GM08714 (cell line): ENCODE measurements around the gene VWA3B.

Source experiments
- H3K4me3 ChIP-seq: fragments of 200-500 bp; sonication (Bioruptor generic); 2 replicates; pipeline ENCODE4 v1.5.1; 2014; ENCODE audit warnings: mild to moderate bottlenecking, low read length, inconsistent platforms
- ZNF274 ChIP-seq: IDR thresholded peaks from 2 replicates; pipeline ENCODE4 v1.6.1; 2012; ENCODE audit warnings: mild to moderate bottlenecking, low read depth, low read length

Gene VWA3B

DNA sequence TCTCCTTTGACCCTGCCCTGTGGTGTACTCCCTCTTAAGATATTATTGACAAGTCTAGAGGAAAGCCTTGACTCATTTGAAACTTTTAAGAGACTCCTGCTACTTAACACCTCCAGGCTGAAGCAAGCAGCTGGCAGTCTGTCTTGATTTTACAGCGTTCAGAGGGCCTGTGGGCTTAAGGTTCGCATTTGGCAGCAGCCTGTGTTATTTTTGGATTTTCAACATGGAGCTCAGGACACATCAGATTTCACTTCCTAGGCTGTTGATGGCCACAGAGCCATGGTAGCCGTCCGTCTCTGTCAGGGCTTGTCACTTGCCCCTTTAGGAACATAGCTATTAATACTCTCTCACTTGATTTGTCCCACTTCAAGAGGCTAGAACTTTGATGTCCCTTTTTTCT, 73.6 kb downstream of the VWA3B start:
- no peak overlapping the region for H3K4me3 ChIP-seq
- TF ChIP-seq ZNF274 = no peak

DNA sequence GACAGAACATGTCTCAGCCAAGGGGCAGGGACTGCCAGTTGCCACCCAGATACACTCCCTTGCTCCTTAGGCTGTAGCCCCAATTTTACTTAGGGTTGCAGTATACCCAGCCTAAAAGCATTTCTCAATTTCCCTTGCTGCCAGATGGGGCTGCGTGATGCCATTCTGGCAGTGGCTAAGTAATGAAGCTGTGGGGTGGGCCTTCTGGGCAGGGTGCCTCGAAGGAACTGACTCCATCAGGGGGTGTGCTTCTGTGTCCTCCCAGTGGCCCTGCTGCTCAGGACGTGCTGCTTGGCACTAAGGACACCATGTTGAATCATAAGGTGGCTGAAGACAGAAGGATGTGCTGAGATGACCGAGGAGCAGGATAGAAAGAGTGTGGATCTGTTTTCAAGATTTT, 74.2 kb downstream of the VWA3B start:
- H3K4me3 ChIP-seq = no peak overlapping the region
- TF ChIP-seq ZNF274 = no peak

DNA sequence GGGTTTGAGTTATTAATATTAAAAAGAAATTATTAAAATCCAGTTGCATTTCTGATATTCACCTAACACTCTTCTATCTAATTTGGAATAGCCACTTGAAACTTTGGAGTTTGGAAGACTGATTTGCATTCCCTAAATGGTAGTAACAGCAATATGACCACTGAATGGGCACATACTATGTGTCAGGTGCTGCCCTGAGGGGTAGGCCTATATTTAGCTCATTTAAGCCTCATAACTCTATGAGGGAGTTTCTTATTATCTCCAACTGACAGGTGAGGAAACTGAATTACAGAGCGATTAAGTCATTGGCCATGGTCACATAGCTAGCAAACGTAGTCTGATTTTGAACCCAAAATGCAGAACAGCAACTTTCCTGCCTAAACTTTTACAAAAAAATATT, 77.3 kb downstream of the VWA3B start:
- TF ChIP-seq ZNF274 = no peak

DNA sequence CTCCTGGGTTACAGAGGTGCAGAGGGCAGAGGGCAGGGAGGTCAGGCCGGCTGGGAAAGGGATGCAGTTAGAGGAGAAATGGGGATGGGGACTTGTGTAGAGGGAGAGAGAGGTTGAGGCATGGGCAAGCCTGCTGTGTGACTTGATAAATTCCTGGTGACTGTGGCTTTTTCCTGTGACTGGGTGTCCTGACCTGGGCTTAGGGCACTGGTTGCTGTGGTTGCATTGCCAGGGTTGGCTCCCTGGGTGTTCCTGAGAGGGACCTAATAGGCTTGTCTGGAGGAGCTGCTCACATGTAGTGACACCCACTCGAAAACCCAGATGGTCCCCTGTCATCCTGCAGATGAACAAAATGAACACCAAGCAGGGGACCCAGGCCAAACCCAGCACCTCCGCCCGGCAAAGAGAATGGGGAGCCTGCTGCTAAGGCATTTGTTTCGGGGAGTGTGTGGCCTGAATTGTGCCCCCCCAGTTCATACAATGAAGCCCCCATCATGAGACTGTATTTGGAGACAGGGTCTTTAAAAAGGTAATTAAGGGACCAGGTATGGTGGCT, 78.6 kb downstream of the VWA3B start:
- no peak for TF ChIP-seq ZNF274
- H3K4me3 ChIP-seq = no peak overlapping the region

More for the DNA sequence above, 77.3 kb downstream of the VWA3B start:
- no peak overlapping the region for H3K4me3 ChIP-seq

DNA sequence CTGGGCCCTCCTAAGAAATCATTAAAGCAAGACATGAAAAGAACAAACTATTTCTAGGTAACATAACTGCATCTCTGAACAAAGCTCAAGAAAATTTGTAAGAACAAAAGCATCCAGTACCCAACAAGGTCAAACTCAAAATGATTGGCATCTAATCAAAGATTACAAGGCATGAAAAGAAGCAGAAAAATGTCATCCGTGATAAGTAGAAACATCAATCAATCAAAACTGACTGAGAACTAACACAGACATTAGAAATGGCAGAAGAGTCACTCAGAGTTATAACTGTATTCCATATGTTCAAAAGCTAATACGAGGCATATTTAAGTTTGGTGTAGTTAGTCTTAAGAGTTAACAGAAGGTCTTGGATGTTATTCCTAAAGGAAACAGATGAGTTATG, 80.9 kb downstream of the VWA3B start:
- no peak overlapping the region for H3K4me3 ChIP-seq
- no peak for TF ChIP-seq ZNF274

DNA sequence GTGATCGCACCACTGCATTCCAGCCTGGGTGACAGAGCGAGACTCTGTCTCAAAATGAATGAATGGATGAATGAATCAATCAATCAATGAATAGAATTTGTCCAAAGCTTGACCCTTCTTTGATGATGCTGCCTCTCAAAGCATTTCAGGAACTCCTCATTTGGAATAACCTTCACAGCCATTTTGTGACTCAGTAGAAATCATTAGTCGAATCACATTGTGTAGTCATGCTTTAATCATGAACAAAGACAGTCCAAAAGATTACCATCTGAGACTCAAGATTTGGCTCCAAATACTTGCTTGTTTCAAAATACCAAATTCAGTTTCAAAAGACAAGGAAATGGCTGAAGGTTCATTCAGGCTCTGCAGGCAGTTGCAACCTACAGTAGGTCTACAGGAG, 83.1 kb downstream of the VWA3B start:
- TF ChIP-seq ZNF274 = no peak
- H3K4me3 ChIP-seq = no peak overlapping the region

DNA sequence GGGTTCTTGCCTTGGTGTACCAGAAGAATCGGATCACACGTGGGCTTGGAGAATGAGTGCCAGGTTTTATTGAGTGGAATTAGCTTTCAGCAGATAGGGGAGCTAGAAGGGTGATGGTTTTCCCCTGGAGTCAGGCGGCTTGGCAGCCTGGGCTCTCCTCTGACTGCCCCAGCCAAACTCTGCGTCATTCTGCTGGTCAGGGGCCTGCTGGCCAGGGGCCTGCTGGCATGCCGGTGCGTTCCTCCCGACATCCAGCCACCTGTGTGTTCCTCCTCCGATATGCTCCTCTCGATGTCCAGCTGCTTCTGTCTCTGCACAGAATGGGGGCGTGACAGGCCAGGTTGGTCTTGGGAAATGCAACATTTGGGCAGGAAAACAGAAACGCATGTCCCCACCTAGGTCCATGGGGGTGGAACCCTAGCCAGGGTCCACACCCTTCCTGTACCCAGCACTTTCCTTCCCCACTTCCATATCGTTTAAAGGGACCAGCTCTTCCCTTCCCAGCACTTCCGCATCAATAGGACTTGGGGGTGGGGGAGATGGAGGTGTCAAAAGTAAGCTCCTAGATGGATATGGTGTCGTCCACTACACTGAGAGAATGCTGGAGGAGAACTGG, 85.3 kb downstream of the VWA3B start:
- no peak for TF ChIP-seq ZNF274
- H3K4me3 ChIP-seq = no peak overlapping the region

DNA sequence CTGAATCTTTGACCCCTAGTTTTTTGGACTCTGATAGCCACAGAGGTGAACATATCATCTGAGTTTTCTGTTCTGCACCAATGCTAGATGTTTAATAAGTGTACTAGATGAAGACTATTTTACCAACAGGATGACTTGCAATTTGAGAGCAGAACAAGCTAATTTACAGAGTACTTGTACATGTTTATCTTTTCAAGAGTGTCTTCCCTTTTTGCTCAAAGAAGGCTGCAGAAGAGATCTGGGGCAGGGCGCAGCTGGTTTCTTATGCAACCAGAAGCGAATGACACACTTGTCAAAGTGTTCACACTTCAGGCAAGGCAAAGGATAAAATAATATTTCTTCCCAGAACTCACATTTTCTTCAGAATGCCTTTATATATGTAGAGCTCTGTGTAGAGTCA, 86.0 kb downstream of the VWA3B start:
- H3K4me3 ChIP-seq = no peak overlapping the region
- TF ChIP-seq ZNF274 = no peak

DNA sequence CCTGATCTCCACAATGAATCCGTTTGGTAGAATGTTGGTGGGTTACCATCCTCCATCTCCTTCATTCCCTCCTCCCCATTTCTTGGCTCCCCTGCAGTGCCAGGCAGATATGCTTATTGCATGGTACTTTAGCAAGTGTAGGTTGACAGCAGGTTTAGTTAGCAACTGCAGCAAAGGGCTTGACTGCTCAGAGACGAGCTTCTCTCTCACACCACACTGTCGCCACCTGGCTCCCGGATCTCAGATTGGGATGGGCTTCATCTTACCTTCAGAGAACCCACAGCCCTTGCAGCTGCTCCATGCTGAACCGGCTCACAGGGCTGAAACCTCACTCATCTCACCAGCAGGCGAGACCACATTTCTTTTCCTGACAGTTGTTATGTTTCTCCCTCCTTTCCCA, 88.8 kb downstream of the VWA3B start:
- H3K4me3 ChIP-seq = no peak overlapping the region
- no peak for TF ChIP-seq ZNF274

DNA sequence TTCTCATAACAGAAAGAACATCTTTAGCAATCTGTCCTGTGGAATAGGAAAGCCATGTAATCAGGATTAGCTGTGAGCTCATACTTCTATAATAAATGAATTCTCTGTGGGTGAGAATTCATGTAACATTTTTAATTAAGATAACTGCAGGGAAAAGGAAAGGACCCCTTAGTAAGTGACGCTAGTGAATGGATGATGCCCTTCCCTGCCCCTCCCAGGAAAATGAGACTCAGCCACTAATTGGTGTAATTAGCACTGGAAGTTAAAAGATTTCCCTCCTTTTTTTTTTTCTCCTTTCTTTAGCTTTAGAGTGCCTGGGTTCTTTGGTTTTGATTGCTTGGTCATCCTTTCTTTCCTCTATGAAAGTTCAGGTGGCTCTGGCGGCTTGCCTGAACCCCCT, 90.3 kb downstream of the VWA3B start:
- no peak overlapping the region for H3K4me3 ChIP-seq
- TF ChIP-seq ZNF274 = no peak

DNA sequence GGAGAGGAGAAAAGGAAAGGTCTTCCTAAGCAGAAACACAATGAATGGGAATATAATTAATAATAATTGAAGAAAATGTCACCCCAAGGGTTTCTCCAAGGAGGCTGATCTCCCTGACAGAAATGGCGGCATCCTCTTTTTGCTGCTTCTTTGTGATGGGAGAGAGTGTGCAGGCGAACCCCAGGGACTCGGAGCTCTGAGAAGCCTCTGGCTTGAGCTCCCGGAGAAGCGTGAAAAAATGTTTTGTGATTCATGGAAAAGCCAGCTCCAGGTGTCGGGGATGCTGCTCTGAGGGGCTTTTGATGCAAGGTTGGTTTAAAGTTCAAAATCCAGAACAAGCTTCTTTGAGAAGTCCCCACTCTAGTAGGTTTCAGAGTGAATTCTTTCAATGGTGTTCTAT, 91.0 kb downstream of the VWA3B start:
- no peak for TF ChIP-seq ZNF274
- H3K4me3 ChIP-seq = no peak overlapping the region

DNA sequence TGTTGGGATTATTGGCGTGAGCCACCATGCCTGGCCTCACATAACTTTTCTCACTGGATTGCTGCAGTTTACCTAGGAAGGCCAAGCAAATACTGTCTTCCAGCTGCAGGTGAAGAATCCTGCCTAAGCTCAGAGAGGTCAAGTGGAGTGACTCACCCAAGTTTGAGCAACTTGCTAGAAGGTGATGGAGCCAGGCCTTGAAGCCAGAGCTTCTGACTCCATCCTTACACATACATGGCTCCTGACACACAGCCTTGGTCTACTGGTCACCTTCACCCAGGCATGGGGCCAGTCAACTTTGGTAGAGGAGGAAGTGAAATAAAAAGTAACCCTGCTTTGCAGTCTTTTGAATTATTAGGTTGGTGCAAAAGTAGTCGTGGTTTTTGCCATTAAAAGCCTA, 93.5 kb downstream of the VWA3B start:
- H3K4me3 ChIP-seq = no peak overlapping the region
- no peak for TF ChIP-seq ZNF274

DNA sequence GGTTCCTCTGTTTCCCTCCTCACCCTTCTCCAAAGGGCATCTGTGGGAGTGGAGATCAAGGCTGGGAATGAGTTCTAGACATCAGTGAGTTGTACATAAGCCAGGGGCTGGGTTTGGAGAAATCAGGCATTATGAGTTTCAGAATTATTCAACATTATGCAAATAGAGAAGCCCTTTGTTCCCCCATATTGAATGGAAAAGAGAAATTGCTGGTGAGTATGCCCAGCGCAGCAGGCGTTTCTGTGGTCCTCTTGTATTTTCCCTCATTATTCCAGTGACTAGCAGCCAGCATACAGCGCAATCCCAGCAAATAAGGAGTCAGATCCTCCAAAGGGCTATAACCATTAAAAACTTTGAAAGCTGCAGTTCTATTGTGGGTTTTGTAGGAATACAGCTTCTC, 94.4 kb downstream of the VWA3B start:
- no peak overlapping the region for H3K4me3 ChIP-seq
- TF ChIP-seq ZNF274 = no peak

DNA sequence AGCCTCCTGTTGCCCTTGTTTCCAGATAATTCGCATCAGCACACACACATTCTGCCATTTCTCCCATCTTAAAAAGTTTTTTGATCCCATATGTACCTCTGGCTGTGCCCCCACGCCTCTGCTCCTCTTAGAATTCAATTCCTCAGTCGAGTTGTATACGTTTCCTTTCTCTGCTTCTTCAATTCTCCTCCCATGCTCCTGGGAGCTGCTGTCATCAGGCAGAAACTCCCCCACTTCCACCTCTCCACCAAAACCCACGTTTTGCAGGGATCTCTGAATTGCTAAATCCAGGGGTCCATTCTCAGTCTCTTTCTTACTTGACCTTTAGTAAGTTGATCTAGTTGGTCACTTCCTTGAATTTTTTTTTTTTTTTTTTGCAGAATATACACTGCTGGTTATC, 98.8 kb downstream of the VWA3B start:
- no peak overlapping the region for H3K4me3 ChIP-seq
- no peak for TF ChIP-seq ZNF274

DNA sequence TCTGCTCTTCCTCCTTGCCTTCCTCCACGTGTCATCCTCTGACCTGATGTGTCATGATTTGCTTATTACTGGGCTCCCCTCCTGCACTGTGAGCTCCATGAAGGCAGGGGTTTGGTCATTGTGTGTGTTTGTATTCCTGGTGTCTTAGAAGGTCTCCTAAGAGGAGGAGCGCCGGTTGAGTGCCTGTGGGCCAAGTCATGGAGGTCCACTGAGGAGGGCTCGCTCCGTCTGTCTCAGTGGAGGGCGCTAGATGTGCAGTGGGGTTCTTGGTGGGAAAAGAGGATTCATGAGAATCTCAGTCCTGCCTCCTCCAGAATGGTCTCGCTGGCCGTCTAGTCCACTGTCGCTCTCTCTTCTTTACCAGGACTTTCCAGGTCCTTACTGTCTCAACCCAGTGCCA, 100.2 kb downstream of the VWA3B start:
- TF ChIP-seq ZNF274 = no peak
- H3K4me3 ChIP-seq = no peak overlapping the region

DNA sequence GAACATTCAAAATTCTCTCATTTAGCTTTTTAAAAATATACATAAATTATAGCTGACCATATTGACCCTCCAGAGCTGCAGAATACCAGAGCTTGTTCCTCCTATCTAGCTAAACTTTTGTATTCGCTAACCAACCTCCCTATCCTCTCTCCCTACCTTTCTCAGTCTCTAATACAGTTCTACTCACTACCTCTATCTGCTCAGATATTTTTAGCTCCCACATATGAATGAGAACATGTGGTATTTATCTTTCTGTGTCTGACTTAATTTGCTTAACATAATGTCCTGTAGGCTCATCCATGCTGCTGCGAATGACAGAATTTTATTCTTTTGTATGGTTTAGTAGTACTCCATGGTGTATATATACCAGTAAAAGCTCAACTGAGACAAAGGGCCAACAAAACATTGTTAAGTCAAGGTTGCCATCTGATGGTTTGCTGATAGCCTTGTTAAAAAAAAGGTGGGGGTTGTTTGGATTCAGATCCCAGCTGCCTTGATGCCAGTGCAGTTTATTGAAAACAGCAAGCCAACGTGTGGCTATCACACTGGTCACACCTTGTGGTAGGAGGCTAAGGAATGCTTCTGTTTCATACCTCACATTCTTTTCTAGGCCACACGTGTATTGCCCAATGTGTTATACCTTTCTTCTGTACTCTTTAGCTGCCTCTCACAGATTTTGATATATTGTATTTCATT, 101.5 kb downstream of the VWA3B start:
- no peak overlapping the region for H3K4me3 ChIP-seq
- TF ChIP-seq ZNF274 = no peak

DNA sequence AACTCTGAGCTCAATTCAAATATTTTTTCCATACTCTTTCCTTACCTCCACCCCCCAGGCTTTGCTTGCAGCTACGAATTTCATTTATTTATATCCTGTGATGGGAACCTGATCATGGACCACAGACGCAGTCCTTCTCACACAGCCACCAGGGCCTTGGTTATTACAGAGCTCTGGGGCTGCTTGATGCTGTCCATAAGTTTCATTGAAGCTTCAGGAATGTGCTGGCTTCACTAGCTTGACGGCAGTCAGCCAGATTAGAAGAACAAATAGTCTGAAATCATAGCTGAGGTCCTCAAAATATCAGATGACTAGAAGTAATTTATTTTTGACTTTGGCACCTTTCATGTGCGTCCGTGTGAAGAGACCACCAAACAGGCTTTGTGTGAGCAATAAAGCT, 104.9 kb downstream of the VWA3B start:
- no peak overlapping the region for H3K4me3 ChIP-seq

More for the DNA sequence above, 104.9 kb downstream of the VWA3B start:
- TF ChIP-seq ZNF274 = no peak
